ENCODE results near the gene BCOR.

- TF ChIP-seq POLR2A (IDR thresholded peaks at IDR 0.05), result no peak
- TF ChIP-seq CTCF (IDR thresholded peaks at IDR 0.05), result no peak
These were observed 48.7 kb upstream of the BCOR start for GRCh38 chrX:40146262-40147125.
